Fibroblast of lung (primary cell): ENCODE results near the gene JAG1. TPM values are rescaled to one million over a fixed set of nuclear protein-coding genes. Genes with fewer than 3 reads are reported as not detected.

Source experiments
- DNase-seq, 2 donors: peaks; one replicate each; pipeline versions ENCODE4 v3.0.0 to v3.0.0-alpha.2; 2010; ENCODE audit warnings: low read depth in 2 of 2
- H2AFZ ChIP-seq: 2 replicates; pipeline ENCODE4 v1.5.1; 2012; ENCODE audit warnings: low read length, control low read depth, inconsistent platforms
- H3K27ac ChIP-seq: 2 replicates; pipeline ENCODE4 v1.5.1; 2011; ENCODE audit warnings: low read length, control low read depth; ENCODE audit not compliant: insufficient read depth
- H3K27me3 ChIP-seq: 2 replicates; pipeline ENCODE4 v1.5.1; 2011; ENCODE audit warnings: mild to moderate bottlenecking, low read length; ENCODE audit not compliant: control insufficient read depth, insufficient read depth
- H3K36me3 ChIP-seq: 2 replicates; pipeline ENCODE4 v1.5.1; 2011; ENCODE audit warnings: low read length; ENCODE audit not compliant: control insufficient read depth, insufficient read depth
- H3K4me1 ChIP-seq: 2 replicates; pipeline ENCODE4 v1.5.1; 2011; ENCODE audit warnings: low read length; ENCODE audit not compliant: control insufficient read depth, insufficient read depth; ENCODE audit errors: extremely low read depth
- H3K4me2 ChIP-seq: 2 replicates; pipeline ENCODE4 v1.5.1; 2011; ENCODE audit warnings: low read length, control low read depth; ENCODE audit not compliant: insufficient read depth; ENCODE audit errors: extremely low read depth
- H3K4me3 ChIP-seq, 4 experiments: fragments of 200-600 bp in 1 of 4; sonication (generic) in 1 of 4; replicated peaks in 1 of 4; 2 replicates each; pipeline ENCODE4 v1.5.1; 2011 to 2016; ENCODE audit warnings: low read length in 4 of 4, low read depth in 3 of 4, mild to moderate bottlenecking in 3 of 4, control low read depth in 2 of 4, inconsistent platforms in 1 of 4, mixed read lengths in 1 of 4; ENCODE audit not compliant: insufficient read depth in 1 of 4; ENCODE audit errors: control extremely low read depth in 1 of 4
- H3K79me2 ChIP-seq: 2 replicates; pipeline ENCODE4 v1.5.1; 2012; ENCODE audit warnings: mild to moderate bottlenecking, low read length, inconsistent platforms; ENCODE audit not compliant: control insufficient read depth, insufficient read depth
- H3K9ac ChIP-seq: 2 replicates; pipeline ENCODE4 v1.5.1; 2011; ENCODE audit warnings: mild to moderate bottlenecking, low read length, control low read depth; ENCODE audit not compliant: insufficient read depth
- H3K9me3 ChIP-seq: 2 replicates; pipeline ENCODE4 v1.5.1; 2012; ENCODE audit warnings: low read depth, low read length; ENCODE audit not compliant: control insufficient read depth, insufficient read depth
- H4K20me1 ChIP-seq: 2 replicates; pipeline ENCODE4 v1.5.1; 2011; ENCODE audit warnings: low read length; ENCODE audit not compliant: control insufficient read depth, insufficient read depth; ENCODE audit errors: extremely low read depth
- EZH2 ChIP-seq: IDR thresholded peaks from 2 replicates; pipeline ENCODE4 v1.5.1; 2012; ENCODE audit warnings: low read length, control low read depth, mild to moderate bottlenecking; ENCODE audit errors: missing control alignments
- polyA plus RNA-seq, 2 donors: library from polyadenylated mRNA; depleted of rRNA in 1 of 2; stranded (reverse) in 1 of 2; unstranded in 1 of 2; fragments of >200 nt; gene quantifications; 2 replicates each; pipeline ENCODE4 v1.2.1, GENCODE V29; 2011 to 2012; ENCODE audit warnings: missing spikeins in 1 of 2
- total RNA-seq: library from RNA; depleted of rRNA; stranded (reverse); fragments of >200 nt; gene quantifications from 2 replicates; pipeline ENCODE4 v1.2.1, GENCODE V29; 2014
- TF ChIP-seq, protein P1 (sequence below), 2 donors: IDR thresholded peaks in 1 of 2; conservative IDR thresholded peaks in 1 of 2; 1 replicate in 1 of 2; 2 replicates in 1 of 2; pipeline ENCODE4 v1.5.1; 2011 to 2012; ENCODE audit warnings: low read length in 2 of 2, control low read depth in 1 of 2, inconsistent platforms in 1 of 2, low read depth in 1 of 2, mild to moderate bottlenecking in 1 of 2

Gene JAG1
- total and polyA plus RNA-seq, 2 donors (not counting 1 experiment from before 2014, with no cell fraction given), result 16.3 to 57.3 TPM

DNA sequence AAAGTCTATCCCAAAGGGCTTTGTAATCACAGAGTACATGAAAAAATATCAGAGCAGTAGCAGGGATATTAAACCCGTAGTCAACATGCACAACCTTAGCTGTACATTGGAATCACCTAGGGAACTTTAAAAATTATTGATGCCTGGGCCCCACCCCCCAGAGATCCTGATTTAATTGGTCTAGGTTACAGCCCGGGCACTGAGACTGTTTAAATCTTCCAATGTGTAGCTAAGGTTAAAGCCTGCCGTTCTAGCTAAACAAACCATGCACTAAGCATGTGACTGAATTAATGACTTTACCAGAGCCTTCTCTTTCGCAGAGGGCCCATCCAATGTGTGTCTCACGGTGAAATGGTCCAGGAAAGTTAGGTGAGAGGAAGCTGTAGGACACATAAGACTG lies 14.1 kb upstream of the JAG1 start:
- DNase-seq, result no peak
- Histone ChIP-seq H3K27ac (no peak overlapping the region), H3K4me3 (no peak overlapping the region), H3K9me3 (no peaks in the 10 kb centered on the region), H4K20me1 (no peaks in the 10 kb centered on the region), H3K79me2 (no peaks in the 10 kb centered on the region), H2AFZ (no peak overlapping the region), H3K9ac (no peak overlapping the region), H3K36me3 (no peaks in the 10 kb centered on the region), H3K4me2 (no peak overlapping the region), H3K27me3 (no peaks in the 10 kb centered on the region), H3K4me1 (no peaks in the 10 kb centered on the region)
- TF ChIP-seq, protein P1, sequence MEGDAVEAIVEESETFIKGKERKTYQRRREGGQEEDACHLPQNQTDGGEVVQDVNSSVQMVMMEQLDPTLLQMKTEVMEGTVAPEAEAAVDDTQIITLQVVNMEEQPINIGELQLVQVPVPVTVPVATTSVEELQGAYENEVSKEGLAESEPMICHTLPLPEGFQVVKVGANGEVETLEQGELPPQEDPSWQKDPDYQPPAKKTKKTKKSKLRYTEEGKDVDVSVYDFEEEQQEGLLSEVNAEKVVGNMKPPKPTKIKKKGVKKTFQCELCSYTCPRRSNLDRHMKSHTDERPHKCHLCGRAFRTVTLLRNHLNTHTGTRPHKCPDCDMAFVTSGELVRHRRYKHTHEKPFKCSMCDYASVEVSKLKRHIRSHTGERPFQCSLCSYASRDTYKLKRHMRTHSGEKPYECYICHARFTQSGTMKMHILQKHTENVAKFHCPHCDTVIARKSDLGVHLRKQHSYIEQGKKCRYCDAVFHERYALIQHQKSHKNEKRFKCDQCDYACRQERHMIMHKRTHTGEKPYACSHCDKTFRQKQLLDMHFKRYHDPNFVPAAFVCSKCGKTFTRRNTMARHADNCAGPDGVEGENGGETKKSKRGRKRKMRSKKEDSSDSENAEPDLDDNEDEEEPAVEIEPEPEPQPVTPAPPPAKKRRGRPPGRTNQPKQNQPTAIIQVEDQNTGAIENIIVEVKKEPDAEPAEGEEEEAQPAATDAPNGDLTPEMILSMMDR (conservative IDR thresholded peaks at IDR 0.05 in 1 of 2, IDR thresholded peaks at IDR 0.05 in 1 of 2; ENCODE audit: low read depth in 1 of 2, low read length in 2 of 2), result no peak
- TF ChIP-seq EZH2, result no peak

DNA sequence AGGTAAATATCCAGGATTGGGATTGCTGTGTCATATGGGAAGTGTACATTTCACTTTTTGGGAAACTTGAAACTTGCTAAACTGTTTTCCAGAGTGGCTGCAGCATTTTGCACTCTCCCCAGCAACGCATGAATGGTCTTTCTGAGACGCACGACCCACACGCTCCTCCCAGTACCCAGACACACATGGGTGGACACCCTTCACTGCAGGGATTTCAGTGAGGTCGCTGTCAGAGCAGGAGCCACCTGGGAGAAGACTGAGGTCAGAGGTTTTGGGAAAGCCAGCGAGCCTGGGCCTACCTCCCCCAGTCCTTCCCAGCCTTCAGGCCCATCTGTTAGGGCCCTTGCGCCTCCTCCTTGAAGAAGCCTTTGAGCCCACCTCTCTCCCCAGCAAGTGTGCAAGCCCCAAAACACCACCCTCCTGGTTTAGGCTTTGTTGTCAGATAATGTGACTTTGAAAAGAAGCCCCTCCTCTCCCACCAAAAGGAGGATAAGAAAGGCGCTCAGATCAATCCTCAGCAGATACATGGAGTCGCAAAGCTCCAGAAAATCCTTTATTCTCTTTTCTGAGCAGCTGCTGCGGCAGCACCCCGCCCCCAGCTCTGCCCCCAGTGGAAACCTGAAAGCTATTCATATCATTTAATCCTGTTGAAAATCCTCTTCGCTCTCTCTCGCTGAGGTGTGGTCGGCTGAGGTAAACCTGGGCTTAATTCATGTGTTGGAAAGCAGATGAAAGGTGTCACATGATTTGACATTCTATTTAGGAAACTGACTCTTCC lies 12.7 kb upstream of the JAG1 start:
- Histone ChIP-seq H3K36me3 (no peaks in the 10 kb centered on the region), H3K27me3 (no peaks in the 10 kb centered on the region), H2AFZ (no peak overlapping the region), H3K9ac (no peak overlapping the region), H3K4me2 (no peak overlapping the region), H3K79me2 (no peaks in the 10 kb centered on the region), H3K4me3 (no peak overlapping the region), H3K27ac (no peak overlapping the region), H3K4me1 (no peaks in the 10 kb centered on the region), H4K20me1 (no peaks in the 10 kb centered on the region), H3K9me3 (no peaks in the 10 kb centered on the region)
- TF ChIP-seq, protein P1 (conservative IDR thresholded peaks at IDR 0.05 in 1 of 2, IDR thresholded peaks at IDR 0.05 in 1 of 2; ENCODE audit: low read depth in 1 of 2, low read length in 2 of 2), result no peak
- no peak for TF ChIP-seq EZH2
- DNase-seq, result no peak

DNA sequence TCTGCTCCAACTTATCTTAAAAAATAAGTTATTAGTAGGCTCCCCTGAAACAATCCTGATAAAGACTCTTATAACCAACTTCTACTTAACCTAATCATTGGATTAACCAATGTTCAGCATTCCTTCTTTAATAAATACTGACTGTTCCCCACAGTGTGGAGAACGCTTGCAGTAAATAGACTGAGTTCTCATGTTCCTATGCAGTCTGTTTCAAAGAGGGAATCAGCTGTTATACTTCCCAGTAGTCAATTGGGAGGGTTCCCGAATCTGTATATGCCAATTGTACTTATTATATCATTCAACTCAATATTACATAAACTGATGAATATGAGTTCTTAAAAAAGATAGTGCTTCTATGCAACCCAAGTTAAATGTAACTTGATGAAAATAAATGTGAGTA lies 9.7 kb upstream of the JAG1 start:
- TF ChIP-seq, protein P1 (conservative IDR thresholded peaks at IDR 0.05 in 1 of 2, IDR thresholded peaks at IDR 0.05 in 1 of 2; ENCODE audit: low read depth in 1 of 2, low read length in 2 of 2), result no peak
- no peak for TF ChIP-seq EZH2

More for the DNA sequence above, 9.7 kb upstream of the JAG1 start:
- no peak overlapping the region for H2AFZ ChIP-seq
- no peak overlapping the region for H3K4me3 ChIP-seq
- no peaks in the 10 kb centered on the region for H3K36me3 ChIP-seq
- no peak for DNase-seq
- H3K4me2 ChIP-seq, result no peak overlapping the region
- no peak overlapping the region for H3K9ac ChIP-seq
- H3K27ac ChIP-seq, result no peak overlapping the region
- H3K9me3 ChIP-seq, result no peaks in the 10 kb centered on the region
- no peaks in the 10 kb centered on the region for H4K20me1 ChIP-seq
- no peaks in the 10 kb centered on the region for H3K4me1 ChIP-seq
- no peaks in the 10 kb centered on the region for H3K27me3 ChIP-seq
- H3K79me2 ChIP-seq, result no peaks in the 10 kb centered on the region
